K562 (cell line): ENCODE results near the gene MEX3C. TPM values are rescaled to one million over a fixed set of nuclear protein-coding genes. Genes with fewer than 3 reads are reported as not detected.

ENCODE experiments used
- ATAC-seq: fragments of 200-7000 bp; cut with Tn5 transposase; 3 replicates; pipeline ENCODE4 v1.9.1; 2020; ENCODE audit warnings: moderate library complexity
- BruUV-seq: library from RNA; stranded (reverse); fragments of 400-500 nt; replicated peaks from 2 replicates; lab custom pipeline; 2021; lab: Mats Ljungman, UMichigan
- CTCF ChIA-PET: fragments of 300-600 bp; formaldehyde crosslinking; extraction: SDS; loops from one replicate; lab custom pipeline; 2021; ENCODE audit warnings: low intra/inter-chr PET ratio; lab: Yijun Ruan, JAX
- POLR2A ChIA-PET: fragments of 300-600, 350-650 bp; sonication (Branson Sonifier 250); formaldehyde crosslinking; extraction: SDS; loops from one replicate; lab custom pipeline; 2021; ENCODE audit warnings: antibody characterized with exemption, inconsistent platforms; lab: Yijun Ruan, JAX
- DNase-seq, 4 experiments: peaks; one replicate each; pipeline versions ENCODE4 v3.0.0 to v3.0.0-alpha.2; 2011 to 2018; ENCODE audit warnings: low spot score in 3 of 4, mixed read lengths in 3 of 4; ENCODE audit errors: extremely low read depth in 1 of 4
- FAIRE-seq: peaks from 2 replicates; lab custom pipeline; 2011; peaks lifted over from hg19 to GRCh38; lab: Jason Lieb, UNC
- H2AFZ ChIP-seq: 2 replicates; pipeline ENCODE4 v1.6.0; 2011; ENCODE audit warnings: low read depth, low read length, control low read depth, inconsistent platforms
- H3K27ac ChIP-seq: fragments of 200-600 bp; 3 replicates; pipeline ENCODE4 v1.8.0; 2011; ENCODE audit warnings: low read depth, mild to moderate bottlenecking, control low read depth, inconsistent platforms, low read length, moderate library complexity, mixed read lengths; ENCODE audit errors: extremely low read depth
- H3K27me3 ChIP-seq, 2 experiments: fragments of 300-600 bp in 1 of 2; 2 replicates in 1 of 2; 3 replicates in 1 of 2; pipeline versions ENCODE4 v1.6.0 to v1.8.0; 2011; ENCODE audit warnings: inconsistent platforms in 2 of 2, low read length in 2 of 2, mild to moderate bottlenecking in 1 of 2, mixed read lengths in 1 of 2, moderate library complexity in 1 of 2; ENCODE audit not compliant: control insufficient read depth in 2 of 2, insufficient read depth in 2 of 2
- H3K36me3 ChIP-seq: fragments of 300-600 bp; 3 replicates; pipeline ENCODE4 v1.8.0; 2011; ENCODE audit warnings: mild to moderate bottlenecking, low read length, inconsistent platforms; ENCODE audit not compliant: control insufficient read depth, insufficient read depth
- H3K4me1 ChIP-seq, 2 experiments: fragments of 200-600 bp in 1 of 2; replicated peaks in 1 of 2; 2 replicates in 1 of 2; 3 replicates in 1 of 2; pipeline versions ENCODE4 v1.5.1 to v1.8.0; 2011; ENCODE audit warnings: inconsistent platforms in 2 of 2, low read length in 2 of 2, mild to moderate bottlenecking in 1 of 2, mixed read lengths in 1 of 2, moderate library complexity in 1 of 2; ENCODE audit not compliant: control insufficient read depth in 2 of 2, insufficient read depth in 2 of 2
- H3K4me2 ChIP-seq: 2 replicates; pipeline ENCODE4 v1.6.1; 2011; ENCODE audit warnings: low read length, control low read depth, inconsistent platforms, mixed read lengths; ENCODE audit not compliant: insufficient read depth
- H3K4me3 ChIP-seq: fragments of 200-600 bp; sonication (generic), shearing (Covaris generic); 2 replicates; pipeline ENCODE4 v1.5.1; 2016; ENCODE audit warnings: control low read depth, inconsistent platforms
- H3K79me2 ChIP-seq: fragments of 200-600 bp; 3 replicates; pipeline ENCODE4 v1.8.0; 2011; ENCODE audit warnings: low read length, inconsistent platforms; ENCODE audit not compliant: control insufficient read depth, insufficient read depth
- H3K9ac ChIP-seq, 2 experiments: 2 replicates each; pipeline versions ENCODE4 v1.6.0 to v1.6.1; 2011; ENCODE audit warnings: low read depth in 2 of 2, low read length in 2 of 2, control low read depth in 1 of 2, inconsistent platforms in 1 of 2, mild to moderate bottlenecking in 1 of 2, mixed read lengths in 1 of 2; ENCODE audit not compliant: insufficient read depth in 1 of 2
- H3K9me1 ChIP-seq: one replicate; pipeline ENCODE4 v1.6.0; 2011; ENCODE audit warnings: inconsistent platforms, mild to moderate bottlenecking, low read length, moderate library complexity; ENCODE audit not compliant: control insufficient read depth, insufficient read depth
- H3K9me3 ChIP-seq: replicated peaks from 2 replicates; pipeline ENCODE4 v1.5.1; 2011; ENCODE audit warnings: low read depth, low read length, inconsistent platforms; ENCODE audit not compliant: control insufficient read depth, insufficient read depth
- H4K20me1 ChIP-seq: replicated peaks from 2 replicates; pipeline ENCODE4 v1.6.1; 2011; ENCODE audit warnings: low read length, inconsistent platforms, mixed read lengths; ENCODE audit not compliant: control insufficient read depth, insufficient read depth
- EHMT2 ChIP-seq: fragments of 450-650 bp; IDR thresholded peaks from 2 replicates; pipeline ENCODE4 v1.6.1; 2018; ENCODE audit warnings: antibody characterized with exemption
- GATAD2A ChIP-seq: fragments of 450-650 bp; IDR thresholded peaks from 2 replicates; pipeline ENCODE4 v1.6.1; 2017
- HDAC3 ChIP-seq: fragments of 450-650 bp; IDR thresholded peaks from 2 replicates; pipeline ENCODE4 v1.6.1; 2018; ENCODE audit warnings: borderline replicate concordance, mild to moderate bottlenecking, moderate library complexity; ENCODE audit not compliant: partially characterized antibody
- LARP7 ChIP-seq: fragments of 450-650 bp; IDR thresholded peaks from 2 replicates; pipeline ENCODE4 v1.6.1; 2016
- MIER1 ChIP-seq: fragments of 450-650 bp; IDR thresholded peaks from 2 replicates; pipeline ENCODE4 v1.6.1; 2016; ENCODE audit warnings: antibody characterized with exemption, mild to moderate bottlenecking, low read depth
- NCOA4 ChIP-seq: fragments of 450-650 bp; IDR thresholded peaks from 2 replicates; pipeline ENCODE4 v1.6.1; 2018; ENCODE audit warnings: mild to moderate bottlenecking; ENCODE audit not compliant: partially characterized antibody
- NFE2 ChIP-seq: IDR thresholded peaks from 2 replicates; pipeline ENCODE4 v1.6.1; 2014; ENCODE audit warnings: antibody characterized with exemption, low read depth
- PTBP1 ChIP-seq: fragments of 200-400 bp; formaldehyde crosslinking; IDR thresholded peaks from 2 replicates; pipeline ENCODE4 v1.6.1; 2017; ENCODE audit warnings: low read depth, low read length
- TAF7 ChIP-seq: fragments of 450-650 bp; IDR thresholded peaks from 2 replicates; pipeline ENCODE4 v1.6.1; 2016; ENCODE audit warnings: missing genetic modification characterization, missing compliant biosample characterization
- TEAD2 ChIP-seq: fragments of 450-650 bp; IDR thresholded peaks from 2 replicates; pipeline ENCODE4 v1.6.1; 2016; ENCODE audit warnings: missing genetic modification characterization, control low read depth, missing compliant biosample characterization
- XRCC5 ChIP-seq: fragments of 200-400 bp; formaldehyde crosslinking; IDR thresholded peaks from 2 replicates; pipeline ENCODE4 v1.6.1; 2017; ENCODE audit warnings: low read depth, mild to moderate bottlenecking, low read length
- ZNF347 ChIP-seq: fragments of 450-650 bp; formaldehyde crosslinking; IDR thresholded peaks from 2 replicates; pipeline ENCODE4 v1.4.0; 2020; ENCODE audit warnings: low read depth, mild to moderate bottlenecking, moderate library complexity
- ZNF511 ChIP-seq: sonication (generic); formaldehyde crosslinking; IDR thresholded peaks from 2 replicates; pipeline ENCODE4 v1.8.0; 2022; ENCODE audit warnings: mild to moderate bottlenecking, missing genetic modification reagents
- ZNF551 ChIP-seq: fragments of 250-450 bp; sonication (Bioruptor Pico); IDR thresholded peaks from 2 replicates; pipeline ENCODE4 v1.5.0; 2021; ENCODE audit warnings: mild to moderate bottlenecking, moderate library complexity
- WGBS: fragments of 100-300 bp; shearing (Covaris generic); methylation state at CpG from one replicate; pipeline ENCODE4 v1.1.6; 2016; ENCODE audit warnings: low coverage, mixed read lengths; ENCODE audit not compliant: insufficient coverage; ENCODE audit errors: missing lambda C conversion rate; 5-methylcytosine and 5-hydroxymethylcytosine counted together
- in situ Hi-C: fragments of 300-500 bp; cut with MboI; formaldehyde crosslinking; loops from 4 replicates; pipeline ENCODE4 v1.15.0; 2018; ENCODE audit warnings: inconsistent platforms, mixed read lengths
- intact Hi-C: fragments of 100-400 bp; cut with micrococcal nuclease; formaldehyde crosslinking; loops from 2 replicates; pipeline ENCODE4 v1.14.2; 2022
- polyA plus RNA-seq, 8 experiments: library from polyadenylated mRNA; depleted of rRNA in 4 of 8; stranded (reverse) in 5 of 8; unstranded in 3 of 8; fragments of >200 nt; fragmentation: Nextera tagmentation in 2 of 8; fragmentation: Illumina TruSeq in 1 of 8; extraction: Ambion mirVana in 2 of 8; extraction: Trizol in 1 of 8; gene quantifications; 2 replicates each; pipeline versions ENCODE4 v1.2.1 to v1.2.3, GENCODE V29; 2011 to 2014; ENCODE audit warnings: inconsistent platforms in 1 of 8, missing spikeins in 1 of 8
- total RNA-seq, 7 experiments: library from RNA; depleted of rRNA in 6 of 7; stranded (reverse); fragments of >200 nt in 6 of 7; fragmentation: Illumina TruSeq in 2 of 7; extraction: Trizol in 2 of 7; gene quantifications; 2 replicates each; pipeline versions ENCODE4 v1.2.1 to v1.2.3, GENCODE V29; 2011 to 2021; ENCODE audit warnings: low replicate concordance in 1 of 7

The MEX3C gene
- total and polyA plus RNA-seq, 9 of the 15 experiments (the other 6 are each of a cell fraction or from before 2014, with no cell fraction given) = 2.4 to 14.2 (median 10.6) TPM

GRCh38 chr18:51212606-51213005 lies 15.1 kb upstream of the MEX3C start:
- H3K4me1 ChIP-seq = peaks cover 0 to 11% of the 10 kb centered on the region in 2 experiments; a peak in 3 of 5 replicates
- no peaks in the 10 kb centered on the region for H3K27me3 ChIP-seq
- H3K9me3 ChIP-seq = no peaks in the 10 kb centered on the region
- no peak overlapping the region for H2AFZ ChIP-seq
- no peak overlapping the region for H3K9ac ChIP-seq
- 45% methylated on average over 2 of the region's 2 CpGs for WGBS
- CTCF ChIA-PET = no interaction called here
- no peak for ATAC-seq
- intact Hi-C loops = no loop called here
- TF ChIP-seq EHMT2 (no peak), GATAD2A (no peak), PTBP1 (no peak), ZNF511 (no peak), ZNF551 (no peak), LARP7 (no peak), XRCC5 (no peak), ZNF347 (CRISPR knock-in tag) (no peak), TAF7 (no peak), HDAC3 (no peak), NCOA4 (no peak), NFE2 (no peak), TEAD2 (tag) (no peak), MIER1 (no peak)
- in situ Hi-C loops = no loop called here
- H3K79me2 ChIP-seq = no peaks in the 10 kb centered on the region
- no peak for DNase-seq
- no TSS peak for BruUV-seq
- POLR2A ChIA-PET = interaction anchor here (0.9 kb wide), 1 partner anchor 18 kb away, joined by 3 read pairs; no protein-coding TSS in a partner anchor
- no peaks in the 10 kb centered on the region for H3K9me1 ChIP-seq
- H3K4me2 ChIP-seq = no peak overlapping the region
- H3K36me3 ChIP-seq = no peaks in the 10 kb centered on the region
- no peak overlapping the region for H3K27ac ChIP-seq
- no peak for FAIRE-seq
- no peaks in the 10 kb centered on the region for H4K20me1 ChIP-seq
- no peak overlapping the region for H3K4me3 ChIP-seq
